Choroid plexus epithelial cell (primary cell): ENCODE data around the gene LIMS1.
A peak's percentile ranks its signal among the peaks of the same experiment; 100 is the strongest.

Experiments used
- DNase-seq: peaks from one replicate; pipeline ENCODE4 v3.0.0-alpha.2; 2010; ENCODE audit warnings: low read depth
- H3K4me3 ChIP-seq: 2 replicates; pipeline ENCODE4 v1.5.1; 2011; ENCODE audit warnings: low read depth, mild to moderate bottlenecking, control low read depth, low read length, moderate library complexity
- CTCF ChIP-seq: conservative IDR thresholded peaks from 2 replicates; pipeline ENCODE4 v1.5.1; 2011; ENCODE audit warnings: low read depth, mild to moderate bottlenecking, control low read depth, inconsistent platforms, low read length, moderate library complexity

Gene LIMS1

DNA sequence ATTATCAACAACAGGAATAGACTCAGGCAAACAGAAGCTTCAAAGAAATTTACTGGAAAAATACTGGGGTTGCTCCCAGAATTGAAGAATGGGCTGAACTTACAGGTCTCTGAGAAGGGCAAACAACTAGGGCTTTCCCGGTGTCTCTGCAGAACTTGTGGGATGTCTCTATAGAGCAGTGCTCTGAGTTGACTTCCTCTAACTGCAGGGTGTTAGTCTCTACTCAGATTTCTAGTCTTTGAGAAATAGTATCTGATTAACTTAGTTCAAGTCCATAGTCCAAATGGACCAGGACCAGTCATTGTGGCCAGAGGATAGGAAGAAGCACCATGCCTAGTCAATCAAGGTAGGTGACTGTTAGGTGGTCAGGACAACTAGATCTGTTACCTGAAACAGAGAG is 45.8 kb downstream of the LIMS1 start:
- TF ChIP-seq CTCF, result no peak
- DNase-seq, result no peak
- H3K4me3 ChIP-seq, result no peak overlapping the region

GRCh38 chr2:108583903-108584520 is 49.7 kb downstream of the LIMS1 start:
- no peak overlapping the region for H3K4me3 ChIP-seq
- TF ChIP-seq CTCF, result peak; percentile 90
- peak; percentile 94 for DNase-seq

DNA sequence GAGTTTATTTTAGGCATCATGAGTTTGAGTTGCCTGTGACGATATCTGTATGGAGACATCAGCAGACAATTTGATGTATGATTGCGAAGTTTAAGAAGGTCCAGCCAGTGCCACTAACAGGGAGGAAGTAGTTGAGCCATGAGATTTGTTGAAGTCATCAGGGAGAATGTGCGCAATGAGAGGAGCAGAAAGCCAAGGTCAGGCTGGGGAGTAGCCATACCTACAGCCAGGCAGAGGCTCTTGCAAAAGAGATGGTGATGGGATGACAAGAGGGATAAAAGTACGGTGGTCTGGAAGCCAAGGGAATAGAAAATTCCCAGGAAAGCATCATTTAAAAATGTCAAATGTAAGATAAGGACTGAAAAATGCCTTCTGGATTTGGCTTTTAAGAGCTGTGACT is 51.2 kb downstream of the LIMS1 start:
- no peak for TF ChIP-seq CTCF
- no peak overlapping the region for H3K4me3 ChIP-seq
- DNase-seq, result peak; percentile 49

- no peak overlapping the region for H3K4me3 ChIP-seq
- no peak for DNase-seq
- no peak for TF ChIP-seq CTCF
These were observed 51.8 kb downstream of the LIMS1 start for GRCh38 chr2:108586116-108586515.

- no peak overlapping the region for H3K4me3 ChIP-seq
- DNase-seq, result no peak
- no peak for TF ChIP-seq CTCF
These were observed 52.4 kb downstream of the LIMS1 start for GRCh38 chr2:108586631-108587030.

DNA sequence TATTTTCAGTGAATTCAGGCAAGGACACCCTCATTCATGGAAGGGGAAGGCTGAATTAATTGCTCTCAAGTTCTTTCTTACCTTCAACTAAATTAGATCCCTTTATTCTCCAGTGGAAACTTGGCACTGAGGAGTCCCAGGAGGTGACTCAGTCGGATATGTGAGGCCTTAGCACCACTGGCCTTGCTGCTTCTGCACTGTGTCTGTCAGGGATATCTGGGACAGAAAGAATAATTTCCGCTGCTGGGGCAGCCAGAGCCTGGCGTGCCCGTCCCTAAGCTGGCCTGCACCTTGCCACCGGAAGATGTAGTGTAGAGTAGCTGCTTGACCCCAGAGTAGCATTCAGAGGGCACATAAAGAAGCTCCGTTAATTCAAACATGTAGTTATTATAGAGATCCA is 53.4 kb downstream of the LIMS1 start:
- peak; percentile 82 for DNase-seq
- no peak overlapping the region for H3K4me3 ChIP-seq
- no peak for TF ChIP-seq CTCF

GRCh38 chr2:108588070-108588668 is 53.9 kb downstream of the LIMS1 start:
- DNase-seq, result no peak
- no peak for TF ChIP-seq CTCF
- no peak overlapping the region for H3K4me3 ChIP-seq
